Measurements from ENCODE around the gene BAZ1A. TPM values are rescaled to one million over a fixed set of nuclear protein-coding genes. Genes with fewer than 3 reads are reported as not detected.

Gene BAZ1A
- total and polyA plus RNA-seq, 2 experiments from 2014 or later = 9.4 to 13.8 TPM

- H4K20me1 ChIP-seq (ENCODE audit: insufficient read depth) = no peaks in the 10 kb centered on the region
- no peak overlapping the region for H3K4me3 ChIP-seq
- no peaks in the 10 kb centered on the region for H3K36me3 ChIP-seq (ENCODE audit: low read depth)
- H2AFZ ChIP-seq = no peak overlapping the region
- no peaks in the 10 kb centered on the region; the same call in 1 of the 2 replicates for H3F3A ChIP-seq (ENCODE audit: insufficient read depth)
- H3K4me2 ChIP-seq (ENCODE audit: unreplicated experiment) = no peak overlapping the region
- in situ Hi-C loops (cut with MboI) = no loop called here
- H3K27ac ChIP-seq = no peak overlapping the region
- 89 to 90% methylated on average over 8 of the region's 8 CpGs for WGBS, 2 experiments (ENCODE audit: low coverage in 1 of 2, low lambda C conversion rate in 2 of 2, missing lambda C conversion rate in 2 of 2)
- no peak for TF ChIP-seq EZH2 (IDR thresholded peaks at IDR 0.05; ENCODE audit: insufficient read depth, poor library complexity, severe bottlenecking)
- TF ChIP-seq EZH2phosphoT487 (IDR thresholded peaks at IDR 0.05; ENCODE audit: insufficient read depth, low read depth) = no peak
- no peaks in the 10 kb centered on the region for H3K79me2 ChIP-seq (ENCODE audit: insufficient read depth)
- peaks cover 12% of the 10 kb centered on the region for H3K4me1 ChIP-seq (ENCODE audit: insufficient read depth)
- H3K9ac ChIP-seq = no peak overlapping the region
- no peaks in the 10 kb centered on the region for H3K9me2 ChIP-seq (ENCODE audit: insufficient read depth)
- H3K27me3 ChIP-seq (replicated peaks; ENCODE audit: insufficient read depth) = no peaks in the 10 kb centered on the region
- DNase-seq = no peak
- no peaks in the 10 kb centered on the region for H3K9me3 ChIP-seq (ENCODE audit: low read depth)
Observed at GRCh38 chr14:34912966-34913365, 37.8 kb upstream of the BAZ1A start.

DNA sequence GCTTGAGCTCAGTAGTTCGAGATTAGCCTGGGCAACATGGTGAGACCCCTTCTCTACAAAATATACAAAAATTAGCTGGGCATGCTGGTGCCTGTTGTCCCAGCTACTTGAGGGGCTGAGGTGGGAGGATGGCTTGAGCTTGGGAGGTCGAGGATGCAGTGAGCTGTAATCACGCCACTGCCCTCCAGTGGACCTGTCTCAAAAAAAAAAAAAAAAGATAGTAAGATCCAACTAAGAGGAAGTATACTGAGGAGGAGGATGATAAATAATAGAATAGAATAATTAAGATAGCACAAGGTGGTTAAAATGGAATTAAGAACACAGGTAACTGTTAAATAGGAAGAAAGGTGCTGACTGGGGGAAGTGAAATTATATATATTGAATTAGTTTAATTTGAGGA is 37.0 kb upstream of the BAZ1A start:
- peaks cover 12% of the 10 kb centered on the region for H3K4me1 ChIP-seq (ENCODE audit: insufficient read depth)
- DNase-seq = no peak
- no peak overlapping the region for H3K27ac ChIP-seq
- WGBS, 2 experiments (ENCODE audit: low coverage in 1 of 2, low lambda C conversion rate in 2 of 2, missing lambda C conversion rate in 2 of 2) = 83 to 84% methylated on average over 3 of the region's 3 CpGs
- no peaks in the 10 kb centered on the region for H3K36me3 ChIP-seq (ENCODE audit: low read depth)
- H4K20me1 ChIP-seq (ENCODE audit: insufficient read depth) = no peaks in the 10 kb centered on the region
- no peak overlapping the region for H3K4me2 ChIP-seq (ENCODE audit: unreplicated experiment)
- no peak overlapping the region for H3K4me3 ChIP-seq
- in situ Hi-C loops (cut with MboI) = no loop called here
- H3K79me2 ChIP-seq (ENCODE audit: insufficient read depth) = no peaks in the 10 kb centered on the region
- TF ChIP-seq EZH2phosphoT487 (IDR thresholded peaks at IDR 0.05; ENCODE audit: insufficient read depth, low read depth) (no peak), EZH2 (IDR thresholded peaks at IDR 0.05; ENCODE audit: insufficient read depth, poor library complexity, severe bottlenecking) (no peak)
- H3K9me3 ChIP-seq (ENCODE audit: low read depth) = no peaks in the 10 kb centered on the region
- H3F3A ChIP-seq (ENCODE audit: insufficient read depth) = no peaks in the 10 kb centered on the region; the same call in 1 of the 2 replicates
- no peaks in the 10 kb centered on the region for H3K27me3 ChIP-seq (replicated peaks; ENCODE audit: insufficient read depth)
- no peak overlapping the region for H3K9ac ChIP-seq
- no peaks in the 10 kb centered on the region for H3K9me2 ChIP-seq (ENCODE audit: insufficient read depth)
- H2AFZ ChIP-seq = no peak overlapping the region

DNA sequence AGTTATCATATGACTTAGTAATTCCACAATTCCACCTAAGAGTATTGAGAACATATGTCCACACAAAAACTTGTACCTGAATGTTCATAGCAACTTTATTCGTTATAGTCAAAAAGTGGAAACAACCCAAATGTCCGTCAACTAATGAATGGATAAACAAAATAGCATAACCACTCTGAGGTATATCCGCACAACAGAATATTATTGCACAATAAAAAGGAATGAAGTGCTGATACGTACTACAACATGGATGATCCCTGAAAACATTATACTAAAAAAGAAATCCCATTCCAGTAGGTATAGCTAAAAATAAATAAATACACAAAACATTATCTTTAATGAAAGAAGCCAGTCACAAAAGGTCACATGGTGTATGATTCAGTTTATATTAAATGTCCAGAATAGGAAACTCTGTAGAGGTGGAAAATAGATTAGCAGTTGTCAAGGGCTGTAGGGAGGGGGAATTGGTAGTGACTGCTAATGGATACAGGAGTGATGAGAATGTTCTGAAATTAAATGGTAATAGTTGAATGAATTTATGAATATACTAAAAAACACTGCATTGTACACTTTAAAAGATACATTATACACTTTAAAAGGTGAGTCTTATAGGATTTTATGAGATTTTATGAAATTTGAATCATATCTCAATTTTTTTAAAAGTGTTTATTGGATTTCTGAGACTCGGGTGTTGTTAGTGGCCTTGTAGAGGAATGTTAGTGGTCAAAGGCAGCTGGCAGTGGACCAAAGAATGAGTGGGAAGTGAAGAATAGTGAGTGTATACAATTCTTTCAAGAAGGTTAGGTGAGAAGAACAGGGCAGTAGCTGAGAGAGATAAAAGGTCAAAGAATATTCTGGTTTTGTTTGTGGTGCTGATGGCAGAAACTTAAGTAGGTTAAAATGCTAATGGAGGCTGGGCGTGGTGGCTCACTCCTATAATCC is 36.3 kb upstream of the BAZ1A start:
- Histone ChIP-seq H3K27ac (no peak overlapping the region), H3K9ac (no peak overlapping the region), H3K4me2 (ENCODE audit: unreplicated experiment) (no peak overlapping the region), H3K79me2 (ENCODE audit: insufficient read depth) (no peaks in the 10 kb centered on the region), H3K27me3 (replicated peaks; ENCODE audit: insufficient read depth) (no peaks in the 10 kb centered on the region), H3K4me1 (ENCODE audit: insufficient read depth) (peaks cover 12% of the 10 kb centered on the region), H2AFZ (no peak overlapping the region), H3K36me3 (ENCODE audit: low read depth) (no peaks in the 10 kb centered on the region), H3K9me2 (ENCODE audit: insufficient read depth) (no peaks in the 10 kb centered on the region), H4K20me1 (ENCODE audit: insufficient read depth) (no peaks in the 10 kb centered on the region), H3K9me3 (ENCODE audit: low read depth) (no peaks in the 10 kb centered on the region), H3F3A (ENCODE audit: insufficient read depth) (no peaks in the 10 kb centered on the region; the same call in 1 of the 2 replicates), H3K4me3 (no peak overlapping the region)
- no peak for TF ChIP-seq EZH2phosphoT487 (IDR thresholded peaks at IDR 0.05; ENCODE audit: insufficient read depth, low read depth)
- TF ChIP-seq EZH2 (IDR thresholded peaks at IDR 0.05; ENCODE audit: insufficient read depth, poor library complexity, severe bottlenecking) = no peak
- DNase-seq = peak; percentile 64
- in situ Hi-C loops (cut with MboI) = no loop called here
- WGBS, 2 experiments (ENCODE audit: low coverage in 1 of 2, low lambda C conversion rate in 2 of 2, missing lambda C conversion rate in 2 of 2) = 63 to 65% methylated on average over 6 of the region's 6 CpGs

GRCh38 chr14:34906287-34906686 is 31.1 kb upstream of the BAZ1A start:
- no peak for DNase-seq
- H3K4me1 ChIP-seq (ENCODE audit: insufficient read depth) = peaks cover 2% of the 10 kb centered on the region; the same call in 1 of the 2 replicates
- H2AFZ ChIP-seq = no peak overlapping the region
- in situ Hi-C loops (cut with MboI) = no loop called here
- H3K9me3 ChIP-seq (ENCODE audit: low read depth) = no peaks in the 10 kb centered on the region
- 92 to 93% methylated on average over 4 of the region's 4 CpGs for WGBS, 2 experiments (ENCODE audit: low coverage in 1 of 2, low lambda C conversion rate in 2 of 2, missing lambda C conversion rate in 2 of 2)
- no peak overlapping the region for H3K27ac ChIP-seq
- H3K79me2 ChIP-seq (ENCODE audit: insufficient read depth) = no peaks in the 10 kb centered on the region
- no peak overlapping the region for H3K4me2 ChIP-seq (ENCODE audit: unreplicated experiment)
- no peak overlapping the region for H3K4me3 ChIP-seq
- H3K9me2 ChIP-seq (ENCODE audit: insufficient read depth) = no peaks in the 10 kb centered on the region
- no peaks in the 10 kb centered on the region for H3K27me3 ChIP-seq (replicated peaks; ENCODE audit: insufficient read depth)
- H3F3A ChIP-seq (ENCODE audit: insufficient read depth) = no peaks in the 10 kb centered on the region
- H3K36me3 ChIP-seq (ENCODE audit: low read depth) = no peaks in the 10 kb centered on the region
- no peaks in the 10 kb centered on the region for H4K20me1 ChIP-seq (ENCODE audit: insufficient read depth)
- no peak overlapping the region for H3K9ac ChIP-seq
- TF ChIP-seq EZH2phosphoT487 (IDR thresholded peaks at IDR 0.05; ENCODE audit: insufficient read depth, low read depth) = no peak
- no peak for TF ChIP-seq EZH2 (IDR thresholded peaks at IDR 0.05; ENCODE audit: insufficient read depth, poor library complexity, severe bottlenecking)
